Keratinocyte (primary cell): ENCODE measurements around the gene DARS2. TPM values are rescaled to one million over a fixed set of nuclear protein-coding genes. Genes with fewer than 3 reads are reported as not detected.

Source experiments
- DNase-seq: peaks from one replicate; pipeline ENCODE4 v3.0.0-alpha.2; 2011; ENCODE audit warnings: low read depth, missing footprints, low spot score
- FAIRE-seq: peaks from 2 replicates; lab custom pipeline; 2011; peaks lifted over from hg19 to GRCh38; lab: Jason Lieb, UNC
- H2AFZ ChIP-seq: 2 replicates; pipeline ENCODE4 v1.6.0; 2012; ENCODE audit warnings: low read length, control low read depth, inconsistent platforms; ENCODE audit not compliant: control insufficient read depth
- H3K27ac ChIP-seq: 2 replicates; pipeline ENCODE4 v1.5.1; 2011; ENCODE audit warnings: low read length; ENCODE audit not compliant: control insufficient read depth, insufficient read depth
- H3K27me3 ChIP-seq: 3 replicates; pipeline ENCODE4 v1.6.0; 2011; ENCODE audit warnings: low read length; ENCODE audit not compliant: control insufficient read depth, insufficient read depth; ENCODE audit errors: extremely low read depth
- H3K36me3 ChIP-seq, 2 experiments: 2 replicates in 1 of 2; 3 replicates in 1 of 2; pipeline ENCODE4 v1.5.1; 2011; ENCODE audit warnings: low read length in 2 of 2, mild to moderate bottlenecking in 1 of 2; ENCODE audit not compliant: control insufficient read depth in 2 of 2, insufficient read depth in 2 of 2; ENCODE audit errors: extremely low read depth in 1 of 2
- H3K4me1 ChIP-seq: 3 replicates; pipeline ENCODE4 v1.5.1; 2011; ENCODE audit warnings: low read length; ENCODE audit not compliant: control insufficient read depth, insufficient read depth; ENCODE audit errors: extremely low read depth
- H3K4me2 ChIP-seq: 3 replicates; pipeline ENCODE4 v1.6.0; 2011; ENCODE audit warnings: low read depth, low read length; ENCODE audit not compliant: control insufficient read depth, insufficient read depth; ENCODE audit errors: extremely low read depth
- H3K4me3 ChIP-seq, 3 experiments: fragments of 200-600 bp in 1 of 3; sonication (generic) in 1 of 3; 2 replicates in 2 of 3; 3 replicates in 1 of 3; pipeline ENCODE4 v1.5.1; 2011 to 2016; ENCODE audit warnings: low read length in 3 of 3, mild to moderate bottlenecking in 3 of 3, control low read depth in 2 of 3, inconsistent platforms in 1 of 3, low read depth in 1 of 3, mixed read lengths in 1 of 3, mixed run types in 1 of 3, moderate library complexity in 1 of 3; ENCODE audit not compliant: control insufficient read depth in 2 of 3, insufficient read depth in 2 of 3; ENCODE audit errors: extremely low read depth in 1 of 3
- H3K79me2 ChIP-seq: 2 replicates; pipeline ENCODE4 v1.6.0; 2012; ENCODE audit warnings: low read length; ENCODE audit not compliant: control insufficient read depth, insufficient read depth
- H3K9ac ChIP-seq: 3 replicates; pipeline ENCODE4 v1.6.0; 2011; ENCODE audit warnings: low read length; ENCODE audit not compliant: control insufficient read depth, insufficient read depth; ENCODE audit errors: extremely low read depth
- H3K9me1 ChIP-seq: 3 replicates; pipeline ENCODE4 v1.6.0; 2011; ENCODE audit warnings: low read length; ENCODE audit not compliant: control insufficient read depth, insufficient read depth; ENCODE audit errors: extremely low read depth
- H3K9me3 ChIP-seq: 2 replicates; pipeline ENCODE4 v1.5.1; 2012; ENCODE audit warnings: low read depth, low read length; ENCODE audit not compliant: control insufficient read depth
- H4K20me1 ChIP-seq: 3 replicates; pipeline ENCODE4 v1.6.0; 2011; ENCODE audit warnings: low read length; ENCODE audit not compliant: control insufficient read depth, insufficient read depth; ENCODE audit errors: extremely low read depth
- EZH2 ChIP-seq: IDR thresholded peaks from one replicate; pipeline ENCODE4 v1.6.1; 2012; ENCODE audit warnings: inconsistent platforms, mild to moderate bottlenecking, low read length, moderate library complexity
- dilution Hi-C: fragments of 300-500 bp; cut with MboI; formaldehyde crosslinking; loops from one replicate; pipeline ENCODE4 v1.7.0; 2020; ENCODE audit warnings: low sequenced_read_pairs; ENCODE audit not compliant: extremely low pct_ligation_motif_present
- polyA plus RNA-seq, 5 experiments: library from polyadenylated mRNA; depleted of rRNA in 3 of 5; stranded (reverse) in 3 of 5; stranded (forward) in 1 of 5; unstranded in 1 of 5; fragments of >200 nt; gene quantifications; 1 replicate in 1 of 5; 2 replicates in 3 of 5; 3 replicates in 1 of 5; pipeline versions ENCODE4 v1.2.1 to v1.2.3, GENCODE V29; 2011 to 2012; ENCODE audit warnings: missing spikeins in 2 of 5, low read depth in 1 of 5, low replicate concordance in 1 of 5
- TF ChIP-seq, protein P1 (sequence below), 3 experiments: IDR thresholded peaks in 1 of 3; conservative IDR thresholded peaks in 1 of 3; optimal IDR thresholded peaks in 1 of 3; 2 replicates in 2 of 3; 3 replicates in 1 of 3; pipeline versions ENCODE3 to v1.5.1; 2011; ENCODE audit warnings: low read length in 3 of 3, mild to moderate bottlenecking in 3 of 3, moderate library complexity in 2 of 3, control low read depth in 1 of 3, inconsistent platforms in 1 of 3; ENCODE audit not compliant: insufficient read depth in 2 of 3; ENCODE audit errors: extremely low read depth in 1 of 3

The DARS2 gene
- polyA plus RNA-seq, 1 donor (not counting 4 experiments of a cell fraction or from before 2014, with no cell fraction given): 36.4 TPM

DNA sequence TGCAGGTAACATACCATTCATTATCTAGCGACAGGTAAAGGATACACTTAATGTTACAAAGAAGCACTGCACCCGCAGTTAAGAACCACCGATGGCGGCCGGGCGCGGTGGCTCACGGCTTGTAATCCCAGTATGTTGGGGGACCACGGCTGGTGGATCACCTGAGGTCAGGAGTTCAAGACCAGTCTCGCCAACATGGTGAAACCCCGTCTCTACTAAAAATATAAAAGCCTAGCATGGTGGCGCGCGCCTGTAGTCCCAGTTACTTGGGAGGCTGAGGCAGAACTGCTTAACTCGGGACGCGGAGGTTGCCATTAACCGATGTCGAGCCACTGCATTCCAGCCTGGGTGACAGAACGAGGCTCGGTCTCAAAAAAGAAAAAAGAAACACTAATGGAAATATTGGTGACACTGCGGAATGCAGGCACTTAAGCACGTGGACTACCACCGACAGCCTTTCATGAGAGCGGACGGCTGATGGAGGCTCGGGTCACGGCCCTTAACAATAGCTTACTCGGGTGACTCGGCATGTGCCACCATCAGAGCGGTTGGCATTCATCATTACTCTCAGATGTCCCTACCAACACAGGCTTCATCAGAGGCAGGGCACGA, 42.8 kb downstream of the DARS2 start:
- H3K4me1 ChIP-seq: peaks cover 32% of the 10 kb centered on the region
- H3K4me2 ChIP-seq: peak overlapping the region; percentile 86
- no peak overlapping the region for H2AFZ ChIP-seq
- DNase-seq: no peak
- peaks cover 35% of the 10 kb centered on the region for H3K79me2 ChIP-seq
- peak overlapping the region; percentile 93 for H3K27ac ChIP-seq
- no peak for FAIRE-seq
- H3K9me1 ChIP-seq: no peaks in the 10 kb centered on the region
- dilution Hi-C loops: no loop called here
- peak overlapping the region; percentile 99 for H3K9ac ChIP-seq
- no peaks in the 10 kb centered on the region for H3K9me3 ChIP-seq
- peaks cover 20 to 49% of the 10 kb centered on the region in 2 experiments for H3K36me3 ChIP-seq
- peak overlapping the region; percentile 87 to 100 (median 96) for H3K4me3 ChIP-seq
- peaks cover 37% of the 10 kb centered on the region for H4K20me1 ChIP-seq
- no peak for TF ChIP-seq EZH2
- H3K27me3 ChIP-seq: no peaks in the 10 kb centered on the region

DNA sequence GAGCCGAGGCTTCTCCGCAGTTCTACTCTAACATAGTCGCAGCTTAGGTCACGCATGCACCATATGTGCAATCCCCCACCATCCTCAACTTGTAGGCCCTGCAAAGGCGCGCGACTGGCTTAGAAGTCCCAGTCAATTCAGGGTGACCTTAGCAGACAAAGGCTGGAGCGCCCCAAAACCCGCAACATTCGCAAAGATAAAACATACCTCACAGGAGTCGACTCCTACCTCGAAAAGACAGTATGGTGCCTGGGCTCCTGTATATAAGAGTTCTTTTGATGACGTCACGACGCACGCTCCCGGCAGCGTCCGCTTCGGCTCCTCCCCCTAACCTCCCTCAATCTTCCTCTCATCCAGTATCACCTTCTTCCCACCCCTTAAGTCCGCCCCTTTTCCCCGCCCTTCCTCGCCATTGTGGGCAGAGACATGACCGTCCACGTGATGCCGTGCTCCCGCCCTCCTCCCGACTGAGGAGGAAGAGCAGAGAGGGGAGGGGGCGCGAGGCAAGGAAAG, 43.3 kb downstream of the DARS2 start, which contains the start of gene GAS5:
Gene GAS5 (minus strand): TSS at position 237 of the 513 bp plus-strand sequence.
- DNase-seq (peak; percentile 100), FAIRE-seq (no peak)
- H3K79me2 ChIP-seq: peaks cover 38% of the 10 kb centered on the region
- H4K20me1 ChIP-seq: peaks cover 37% of the 10 kb centered on the region
- dilution Hi-C loops: no loop called here
- H3K4me2 ChIP-seq: peak within 1 kb of the TSS; percentile 95
- H3K9ac ChIP-seq: peak within 1 kb of the TSS; percentile 99
- peaks cover 19 to 46% of the 10 kb centered on the region in 2 experiments for H3K36me3 ChIP-seq
- H3K4me1 ChIP-seq: peaks cover 32% of the 10 kb centered on the region
- no peaks in the 10 kb centered on the region for H3K9me1 ChIP-seq
- no peaks in the 10 kb centered on the region for H3K27me3 ChIP-seq
- peak within 1 kb of the TSS; percentile 93 for H3K27ac ChIP-seq
- no peak for TF ChIP-seq EZH2
- TF ChIP-seq, protein P1, sequence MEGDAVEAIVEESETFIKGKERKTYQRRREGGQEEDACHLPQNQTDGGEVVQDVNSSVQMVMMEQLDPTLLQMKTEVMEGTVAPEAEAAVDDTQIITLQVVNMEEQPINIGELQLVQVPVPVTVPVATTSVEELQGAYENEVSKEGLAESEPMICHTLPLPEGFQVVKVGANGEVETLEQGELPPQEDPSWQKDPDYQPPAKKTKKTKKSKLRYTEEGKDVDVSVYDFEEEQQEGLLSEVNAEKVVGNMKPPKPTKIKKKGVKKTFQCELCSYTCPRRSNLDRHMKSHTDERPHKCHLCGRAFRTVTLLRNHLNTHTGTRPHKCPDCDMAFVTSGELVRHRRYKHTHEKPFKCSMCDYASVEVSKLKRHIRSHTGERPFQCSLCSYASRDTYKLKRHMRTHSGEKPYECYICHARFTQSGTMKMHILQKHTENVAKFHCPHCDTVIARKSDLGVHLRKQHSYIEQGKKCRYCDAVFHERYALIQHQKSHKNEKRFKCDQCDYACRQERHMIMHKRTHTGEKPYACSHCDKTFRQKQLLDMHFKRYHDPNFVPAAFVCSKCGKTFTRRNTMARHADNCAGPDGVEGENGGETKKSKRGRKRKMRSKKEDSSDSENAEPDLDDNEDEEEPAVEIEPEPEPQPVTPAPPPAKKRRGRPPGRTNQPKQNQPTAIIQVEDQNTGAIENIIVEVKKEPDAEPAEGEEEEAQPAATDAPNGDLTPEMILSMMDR (optimal IDR thresholded peaks at IDR 0.05 in 1 of 3, IDR thresholded peaks at IDR 0.05 in 1 of 3, conservative IDR thresholded peaks at IDR 0.05 in 1 of 3; ENCODE audit: extremely low read depth in 1 of 3, insufficient read depth in 2 of 3, low read length in 3 of 3): no peak
- no peaks in the 10 kb centered on the region for H3K9me3 ChIP-seq
- peak within 1 kb of the TSS; percentile 97 for H2AFZ ChIP-seq
- peak within 1 kb of the TSS; percentile 87 to 100 (median 96) for H3K4me3 ChIP-seq
